ENCODE measurements around the gene KRT10.
"Not testable (repeated sequence)": the region's sequence is repeated elsewhere in the genome, so short reads cannot be mapped to it uniquely, and the experiment has no call there.

The KRT10 gene

DNA sequence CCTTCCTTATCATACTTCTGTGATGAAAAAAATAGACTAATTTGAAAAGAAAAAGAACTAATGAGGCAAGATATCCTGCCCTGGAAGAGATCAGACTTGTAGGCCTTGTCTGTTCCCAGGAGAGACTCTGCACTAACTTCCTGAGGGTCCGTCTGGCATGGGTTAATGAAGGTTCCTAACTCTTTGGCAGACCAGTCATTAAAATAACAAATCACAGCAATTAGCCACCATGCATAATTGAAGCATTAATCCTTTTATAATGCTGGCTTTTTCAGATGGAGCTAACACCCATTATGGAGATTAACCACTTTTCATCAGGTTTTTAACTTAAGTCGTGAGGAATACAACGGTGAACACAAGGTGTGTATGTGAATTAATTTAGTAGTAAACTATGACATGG, 10.4 kb upstream of the KRT10 start:
- DNase-seq: no peak

DNA sequence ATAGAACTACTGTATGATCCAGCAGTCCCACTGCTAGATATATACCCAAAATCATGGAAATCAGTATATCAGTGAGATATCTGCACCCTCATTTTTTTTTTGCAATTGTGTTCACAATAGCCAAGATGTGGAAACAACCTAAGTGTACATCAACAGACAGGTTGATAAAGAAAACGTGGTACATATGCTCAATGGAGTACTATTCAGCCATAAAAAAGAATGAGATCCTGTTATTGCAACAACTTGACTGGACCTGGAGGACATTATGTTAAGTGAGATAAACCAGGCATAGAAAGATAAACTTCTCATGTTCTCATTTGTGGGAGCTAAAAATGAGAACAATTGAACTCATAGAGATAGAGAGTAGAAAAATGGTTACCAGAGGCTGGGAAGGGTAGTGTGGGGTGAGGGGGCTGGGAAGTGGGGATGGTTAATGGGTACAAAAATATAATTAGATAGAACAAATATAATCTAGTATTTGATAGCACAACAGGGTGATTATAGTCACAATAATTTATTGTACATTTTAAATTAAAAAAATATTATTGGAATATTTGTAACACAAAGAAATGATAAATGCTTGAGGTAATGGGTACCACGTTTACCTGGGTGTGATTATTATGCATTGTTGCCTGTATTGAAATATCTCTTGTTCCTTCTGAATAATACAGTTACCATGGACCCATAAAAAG, 7.8 kb upstream of the KRT10 start:
- DNase-seq: no peak

DNA sequence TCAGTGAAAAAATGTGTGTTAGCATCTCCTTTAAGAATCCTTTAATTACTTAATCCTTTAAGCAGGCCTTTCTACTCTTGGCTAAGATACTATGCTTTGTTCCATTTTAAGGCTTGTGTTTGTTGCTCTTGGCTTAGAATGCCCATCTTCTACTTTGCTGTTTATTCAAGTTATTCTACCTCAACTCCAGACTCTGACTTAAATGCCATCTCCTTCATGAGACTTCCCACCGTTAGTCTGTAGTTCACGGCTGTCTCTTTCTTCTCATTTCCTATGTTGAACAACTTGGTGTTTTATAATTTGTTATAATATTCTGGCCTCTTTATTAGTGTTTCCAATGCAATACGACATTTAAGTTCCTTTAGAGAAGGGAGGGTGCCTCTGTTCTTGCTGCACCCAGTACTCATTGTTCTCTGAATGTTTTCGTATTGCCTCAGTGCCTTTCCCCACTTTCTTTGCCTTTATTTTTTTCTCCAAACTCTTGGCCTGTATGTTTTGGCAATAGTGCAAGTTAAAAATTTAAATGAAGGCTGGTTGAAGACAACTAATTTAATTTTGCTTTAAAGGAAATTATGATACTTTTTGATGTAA, 6.1 kb upstream of the KRT10 start:
- DNase-seq: no peak

DNA sequence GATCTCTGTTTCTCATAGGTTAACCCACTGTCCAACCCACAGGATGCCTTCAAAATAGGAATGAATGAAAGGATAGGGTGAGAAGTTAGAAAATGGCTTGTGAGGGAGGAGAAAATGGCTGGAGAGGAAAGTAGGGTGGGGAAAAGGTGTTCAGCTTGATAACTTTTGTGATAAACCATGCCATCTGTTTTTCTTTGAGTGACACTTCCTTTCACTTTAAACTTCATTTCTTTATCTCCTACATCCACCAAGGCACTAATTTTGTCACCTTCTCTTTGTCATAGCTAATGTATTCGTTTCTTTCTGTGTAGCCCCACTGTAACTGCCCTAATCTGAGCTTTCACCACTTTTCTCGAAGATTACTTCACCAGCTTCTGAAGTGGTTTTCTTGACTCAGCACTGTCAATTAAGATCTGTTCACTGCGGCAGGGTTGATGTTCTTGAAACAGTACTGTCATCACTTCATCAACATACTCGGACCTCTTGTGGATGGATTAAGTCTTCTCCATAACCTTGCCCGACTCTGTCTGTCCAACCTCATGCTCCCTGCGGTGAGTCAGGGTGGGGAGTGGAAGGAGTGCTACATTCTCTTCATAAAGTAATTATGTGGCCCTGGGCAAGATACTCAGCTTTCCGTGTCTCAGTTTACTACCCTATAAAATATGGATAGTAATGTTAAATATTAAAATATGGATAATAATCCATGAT, 5.5 kb upstream of the KRT10 start:
- no peak for DNase-seq

DNA sequence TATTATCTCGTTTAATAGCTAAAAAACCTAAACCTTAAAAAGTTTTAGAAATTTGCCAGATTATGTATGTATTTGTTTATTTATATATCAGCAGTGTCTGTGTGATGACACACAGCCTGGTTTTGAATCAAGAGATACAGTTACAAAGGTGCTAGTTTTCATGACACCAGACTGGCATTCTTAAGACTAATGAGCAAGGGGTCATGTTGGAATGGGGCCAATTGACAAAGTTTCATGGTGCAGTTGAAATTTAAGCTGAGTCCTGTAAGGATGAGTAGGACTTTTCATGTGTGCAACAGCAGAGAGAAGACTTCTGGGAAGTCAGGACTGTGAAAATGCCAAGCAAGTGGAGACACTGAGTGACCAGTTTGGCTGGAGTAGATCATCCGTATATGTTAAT, 3.2 kb upstream of the KRT10 start:
- DNase-seq: no peak

DNA sequence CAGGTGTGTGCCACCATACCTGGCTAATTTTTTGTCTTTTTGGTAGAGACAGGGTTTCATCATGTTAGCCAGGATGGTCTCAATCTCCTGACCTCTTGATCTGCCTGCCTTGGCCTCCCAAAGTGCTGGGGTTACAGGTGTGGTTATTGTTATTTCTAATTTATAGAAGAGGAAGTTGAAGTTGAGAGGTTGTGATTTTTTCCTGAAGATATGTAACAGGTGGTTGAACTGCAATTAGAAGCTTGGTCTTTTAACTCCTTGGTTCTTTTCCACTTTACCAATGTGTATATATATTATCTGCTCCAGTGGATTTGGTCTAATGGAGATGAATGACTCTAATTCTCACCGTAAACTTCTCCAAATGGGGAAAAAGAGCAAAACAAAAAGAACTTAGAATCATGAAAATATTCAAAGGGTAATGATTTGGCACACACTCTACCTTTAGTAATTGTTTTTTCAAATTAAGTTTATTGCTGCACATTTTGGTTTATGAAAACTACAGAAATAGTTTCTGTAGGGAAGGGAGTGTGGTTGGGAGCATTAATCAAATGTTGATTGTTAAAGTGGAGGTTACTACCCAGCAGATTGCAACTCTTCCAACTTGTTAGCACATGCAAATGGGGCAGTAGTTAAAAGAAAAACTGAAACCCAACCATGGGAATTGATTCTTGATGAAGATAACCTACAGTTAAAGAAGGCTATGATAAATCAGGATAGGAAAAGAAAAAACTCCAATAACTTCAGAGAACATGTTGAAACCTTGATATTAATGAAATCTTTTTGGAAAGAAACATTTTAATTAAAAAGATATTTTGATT, 1.8 kb upstream of the KRT10 start:
- DNase-seq: no peak

DNA sequence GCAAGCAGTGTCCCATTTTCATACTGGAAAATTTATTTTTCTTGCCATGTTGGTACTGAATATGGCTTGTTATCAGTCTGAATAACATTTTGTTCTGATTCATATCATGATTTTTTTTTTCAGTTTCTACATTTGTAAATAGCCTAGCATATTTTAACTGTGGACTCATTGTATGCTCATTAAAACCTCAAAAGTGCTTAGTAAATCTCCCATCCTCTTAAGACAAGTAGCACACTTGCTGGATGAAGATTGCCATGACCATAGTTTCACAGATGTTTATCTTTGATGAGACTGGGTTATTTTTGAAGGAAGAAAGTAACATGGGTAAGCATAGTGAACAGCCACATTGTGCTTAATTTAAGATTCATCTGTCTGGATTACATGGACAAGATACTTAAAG, 878 bp downstream of the KRT10 start:
- DNase-seq: no peak

DNA sequence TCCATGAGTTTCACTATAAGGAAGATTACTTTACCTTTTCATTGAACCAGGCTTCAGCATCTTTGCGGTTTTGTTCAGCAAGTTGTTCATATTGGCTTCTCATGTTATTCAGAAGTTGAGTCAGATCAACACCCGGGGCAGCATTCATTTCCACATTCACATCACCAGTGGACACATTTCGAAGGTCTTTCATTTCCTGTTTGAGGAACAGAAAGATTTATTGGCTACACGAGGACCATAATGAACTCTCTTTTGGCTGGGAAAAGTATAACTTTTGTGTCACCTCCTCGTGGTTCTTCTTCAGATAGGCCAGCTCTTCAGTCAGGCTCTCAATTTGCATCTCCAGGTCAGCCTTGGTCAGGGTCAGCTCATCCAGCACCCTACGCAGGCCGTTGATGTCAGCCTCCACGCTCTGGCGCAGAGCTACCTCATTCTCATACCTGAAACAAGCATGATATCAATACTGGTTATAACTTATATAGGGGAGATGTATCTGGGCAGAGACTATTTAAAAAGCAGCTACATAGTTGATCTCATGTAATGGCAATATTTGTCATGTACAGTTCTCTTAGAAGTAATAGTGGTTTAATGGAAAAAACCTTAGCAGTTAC, 2.1 kb downstream of the KRT10 start:
- no peak for DNase-seq

DNA sequence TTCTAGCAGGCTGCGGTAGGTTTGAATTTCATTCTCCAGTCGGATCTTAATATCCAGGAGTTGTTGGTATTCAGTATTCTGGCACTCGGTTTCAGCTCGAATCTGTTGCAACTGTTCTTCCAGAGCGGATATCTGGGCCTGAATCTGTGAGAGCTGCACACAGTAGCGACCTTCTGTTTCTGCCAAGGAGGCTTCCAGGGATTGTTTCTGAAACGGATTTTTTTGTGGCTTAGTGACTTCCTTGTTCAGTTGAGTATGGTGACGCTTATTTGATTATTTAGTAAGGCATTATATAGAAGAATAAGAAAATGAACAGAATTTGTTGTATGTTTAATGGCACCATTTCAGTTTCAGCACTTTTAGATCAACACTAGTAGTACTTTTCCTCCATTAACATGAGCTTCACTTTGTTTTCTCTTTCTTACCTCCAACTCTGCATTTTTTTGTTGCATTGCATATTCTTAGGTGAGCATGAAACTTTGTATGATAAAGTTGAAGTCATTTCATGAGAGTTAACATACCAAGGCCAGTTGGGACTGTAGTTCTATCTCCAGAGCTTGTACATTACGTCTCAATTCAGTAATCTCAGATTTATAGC, 2.8 kb downstream of the KRT10 start:
- DNase-seq: no peak

DNA sequence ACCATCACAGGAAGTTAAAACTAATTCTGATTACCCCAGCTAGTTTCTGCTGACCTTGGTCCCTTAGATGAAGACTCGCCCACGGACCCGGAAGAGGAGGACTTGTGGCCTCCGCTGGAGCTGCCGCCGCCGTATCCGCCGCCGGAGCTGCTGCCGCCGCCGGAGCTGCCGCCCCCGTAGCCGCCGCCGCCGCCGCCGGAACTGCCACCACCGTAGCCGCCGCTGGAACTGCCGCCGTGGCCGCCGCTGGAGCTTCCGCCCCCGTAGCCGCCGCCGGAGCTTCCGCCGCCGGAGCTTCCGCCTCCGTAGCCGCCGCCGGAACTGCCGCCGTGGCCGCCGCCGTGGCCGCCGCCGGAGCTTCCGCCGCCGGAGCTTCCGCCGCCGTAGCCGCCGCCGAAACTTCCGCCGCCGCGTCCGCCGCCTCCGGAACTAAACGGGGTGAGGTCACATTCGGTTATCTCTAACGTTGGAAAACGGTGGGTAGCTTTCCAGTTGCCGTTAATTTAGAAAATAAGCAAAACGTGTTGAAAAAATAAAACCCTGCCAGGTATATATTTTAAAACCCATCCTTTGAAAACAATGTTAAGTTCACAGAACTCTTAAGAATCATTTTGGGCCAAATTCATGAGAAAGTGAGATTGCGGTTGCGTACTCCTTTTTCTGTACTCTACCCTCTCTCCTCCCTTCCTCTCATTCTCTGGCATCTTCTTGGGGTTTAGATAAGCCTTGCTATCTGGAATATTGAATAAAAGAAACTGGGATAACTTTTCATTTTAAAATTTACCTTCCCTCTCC, 3.5 kb downstream of the KRT10 start:
- peak; percentile 87 for DNase-seq

DNA sequence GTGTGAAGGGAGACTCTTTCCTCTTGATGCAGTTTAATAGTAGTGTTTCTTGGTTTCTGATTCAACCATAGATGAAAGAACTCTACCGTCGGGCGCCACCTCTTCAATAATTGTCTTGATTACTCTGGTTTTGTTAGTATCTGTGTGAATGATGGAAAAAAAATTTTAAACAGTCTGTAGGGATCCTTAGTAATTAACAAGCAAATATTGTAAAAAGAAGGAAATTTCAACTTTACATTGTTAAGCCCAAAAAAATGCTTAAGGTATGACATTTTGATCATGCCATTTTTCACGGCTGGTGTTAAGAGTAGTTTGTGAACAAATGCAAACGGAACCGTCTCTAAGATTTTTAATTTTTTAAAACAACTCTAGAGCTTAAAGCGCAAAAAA, 4.1 kb downstream of the KRT10 start:
- DNase-seq: peak; percentile 11

DNA sequence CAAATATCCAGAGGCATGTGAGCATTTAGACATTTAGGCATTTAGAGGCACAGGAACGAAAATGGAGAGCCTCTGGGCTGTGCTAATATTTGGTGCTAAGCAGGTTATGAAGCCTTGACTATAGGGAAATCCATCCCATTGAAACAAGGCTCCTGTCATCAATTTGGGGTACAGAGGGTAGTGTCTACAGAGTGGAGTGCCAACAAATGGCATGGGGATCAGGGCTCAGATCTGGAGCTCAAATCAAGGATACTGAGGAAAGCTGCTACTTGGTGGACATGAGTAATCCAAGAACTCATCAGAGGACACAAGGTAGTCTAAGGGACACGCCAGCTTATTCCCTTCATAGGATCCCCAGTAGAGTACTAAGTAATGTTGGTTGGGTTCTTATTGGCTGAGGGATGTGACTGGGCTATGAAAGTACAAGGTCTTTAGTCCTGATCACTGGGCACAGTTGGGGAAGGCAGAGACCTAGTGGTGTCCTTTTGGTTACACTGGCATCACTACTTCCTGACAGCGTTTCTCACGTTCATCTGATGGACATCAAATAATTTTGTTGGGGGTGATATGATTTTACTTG, 5.2 kb downstream of the KRT10 start:
- no peak for DNase-seq

DNA sequence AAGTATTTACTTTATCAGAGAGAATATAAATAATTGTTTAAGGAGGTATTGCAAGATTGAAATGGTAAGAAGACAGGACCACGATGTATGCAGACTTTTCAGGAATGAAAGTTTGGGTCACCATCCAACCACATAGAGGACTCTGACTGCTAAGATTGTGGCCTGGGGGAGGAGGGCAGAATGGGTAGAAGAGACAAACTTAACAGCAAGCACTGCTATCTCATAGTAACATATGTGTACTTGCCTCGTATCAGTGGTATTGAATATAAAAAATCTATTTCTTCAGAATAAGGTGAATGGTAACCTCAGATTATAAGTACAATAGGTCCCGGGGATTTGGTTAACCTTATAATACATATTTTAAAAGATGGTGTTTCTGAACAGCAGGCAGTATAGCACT, 5.8 kb downstream of the KRT10 start:
- DNase-seq: no peak

DNA sequence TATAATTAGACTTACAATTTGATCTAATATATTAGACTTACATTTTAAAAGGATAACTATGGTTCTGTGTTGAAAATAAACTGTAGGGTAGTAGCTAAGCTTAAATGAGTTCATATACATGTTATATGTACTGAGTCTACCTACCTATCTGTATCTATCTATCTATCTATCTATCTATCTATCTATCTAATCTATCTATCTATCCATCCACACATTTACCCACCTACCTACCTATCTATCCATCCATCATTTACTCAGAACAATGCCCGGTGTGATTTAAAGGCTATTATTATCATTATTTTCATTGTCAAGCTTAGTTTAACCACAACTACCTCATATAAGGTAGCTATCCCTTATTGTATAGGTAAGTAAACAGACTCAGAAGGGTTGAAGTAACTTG, 7.0 kb downstream of the KRT10 start:
- no peak for DNase-seq

DNA sequence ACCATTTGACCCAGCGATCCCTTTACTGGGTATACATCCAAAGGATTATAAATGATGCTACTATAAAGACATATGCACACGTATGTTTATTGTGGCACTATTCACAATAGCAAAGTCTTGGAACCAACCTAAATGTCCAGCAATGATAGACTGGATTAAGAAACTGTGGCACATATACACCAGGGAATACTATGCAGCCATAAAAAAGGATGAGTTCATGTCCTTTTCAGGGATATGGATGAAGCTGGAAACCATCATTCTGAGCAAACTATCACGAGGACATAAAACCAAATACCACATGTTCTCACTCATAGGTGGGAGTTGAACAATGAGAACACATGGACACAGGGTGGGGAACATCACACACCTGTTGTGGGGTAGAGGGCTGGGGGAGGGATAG, 7.8 kb downstream of the KRT10 start:
- not testable (repeated sequence) for DNase-seq

DNA sequence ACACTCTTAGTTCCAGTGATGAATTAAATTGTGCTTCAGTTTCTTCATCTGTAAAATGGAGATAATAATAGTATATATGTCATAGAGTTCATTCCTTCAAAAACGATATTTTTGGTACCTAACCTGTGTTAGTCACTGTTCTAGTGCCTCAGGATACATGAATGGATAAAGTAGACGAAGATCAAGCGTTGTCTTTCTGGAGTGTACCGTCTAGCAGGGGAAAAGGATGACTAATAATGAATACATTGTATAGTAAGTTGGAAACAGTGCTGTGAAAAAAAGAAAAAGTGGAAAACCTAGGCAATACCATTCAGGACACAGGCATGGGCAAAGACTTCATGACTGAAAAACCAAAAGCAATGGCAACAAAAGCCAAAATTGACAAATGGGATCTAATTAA, 8.6 kb downstream of the KRT10 start:
- DNase-seq: no peak

DNA sequence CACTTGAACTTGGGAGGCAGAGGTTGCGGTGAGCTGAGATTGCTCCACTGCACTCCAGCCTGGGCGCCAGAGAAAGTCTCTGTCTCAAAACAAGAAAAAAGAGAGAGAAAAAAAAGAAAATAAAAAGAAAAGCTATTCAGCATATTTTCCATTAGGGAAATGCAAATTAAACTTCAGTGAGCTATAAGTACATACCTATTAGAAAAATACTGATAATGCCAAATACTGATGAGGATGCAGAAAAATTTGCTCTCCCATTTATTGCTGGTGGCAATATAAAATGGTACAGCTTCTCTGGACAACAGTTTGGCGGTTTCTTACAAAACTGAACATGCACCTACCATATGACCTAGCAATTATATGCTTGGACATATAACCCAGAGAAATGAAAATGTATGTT, 9.8 kb downstream of the KRT10 start:
- DNase-seq: no peak

DNA sequence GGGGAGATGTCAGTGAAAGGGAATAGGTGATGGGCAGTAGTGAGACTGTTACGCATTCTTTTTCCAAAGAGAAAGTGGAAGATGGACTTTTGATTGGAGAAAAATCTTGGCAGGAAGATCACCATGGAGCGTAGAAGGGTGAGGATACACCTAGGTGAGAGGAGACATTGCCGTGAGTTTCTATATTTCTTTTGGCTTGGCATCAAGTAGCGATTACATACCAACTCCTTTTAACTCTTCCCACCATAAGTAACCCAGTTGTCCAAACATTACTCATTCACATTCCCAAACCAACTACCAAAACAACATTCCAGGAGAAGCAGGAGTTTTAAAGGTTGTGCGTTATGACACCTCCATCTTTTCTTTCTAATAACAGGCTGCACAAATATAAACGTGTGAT, 11.9 kb downstream of the KRT10 start:
- no peak for DNase-seq

DNA sequence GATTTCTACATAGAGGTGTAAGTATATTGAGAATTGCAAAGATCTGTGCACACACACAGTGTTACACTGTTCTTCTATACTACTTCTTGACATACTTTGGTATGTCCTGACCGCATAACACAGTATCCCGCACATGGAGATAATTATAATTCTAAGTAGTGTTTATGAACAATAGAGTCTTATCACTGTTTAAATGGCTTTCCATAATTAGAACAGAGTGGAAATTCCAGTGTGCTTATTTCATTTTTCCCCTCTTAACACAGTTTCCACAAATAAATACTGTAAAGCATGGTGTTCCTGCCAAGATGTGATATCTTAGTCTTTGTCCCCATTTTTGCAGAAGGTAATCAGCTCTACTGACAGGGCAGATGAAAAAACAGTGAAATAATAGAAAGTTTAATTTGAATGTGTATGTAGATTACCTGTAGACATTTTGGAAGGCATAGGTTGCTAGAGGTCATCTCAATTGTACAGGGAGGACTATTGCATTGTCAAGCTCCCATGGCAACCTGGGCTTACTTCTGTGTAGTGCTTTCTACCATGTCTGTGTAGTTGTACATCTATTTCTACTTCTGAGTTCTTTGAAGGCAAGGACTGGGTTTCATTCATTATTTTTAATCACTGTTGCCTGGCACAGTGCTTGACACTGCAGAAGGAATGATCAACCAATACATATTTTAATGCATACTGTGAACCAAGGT, 12.5 kb downstream of the KRT10 start:
- DNase-seq: no peak

DNA sequence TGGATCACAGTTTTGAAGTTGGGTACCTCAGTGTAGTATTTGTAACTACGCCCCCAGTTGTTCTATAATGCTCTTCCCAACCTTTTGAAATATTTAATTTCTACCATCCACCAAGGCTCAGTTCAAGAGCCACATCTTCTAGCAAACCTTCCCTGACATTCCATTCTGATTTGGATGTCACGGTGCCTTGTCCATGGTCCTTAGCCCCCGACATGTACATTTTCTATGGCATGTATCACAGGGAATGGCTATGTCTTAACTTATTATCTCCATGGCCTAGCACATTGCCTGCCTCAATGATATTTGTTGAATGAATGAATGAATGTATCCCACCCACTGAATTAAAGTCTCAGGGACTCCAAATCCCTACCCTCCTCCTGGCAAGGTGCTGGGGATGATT, 16.3 kb downstream of the KRT10 start:
- no peak for DNase-seq

DNA sequence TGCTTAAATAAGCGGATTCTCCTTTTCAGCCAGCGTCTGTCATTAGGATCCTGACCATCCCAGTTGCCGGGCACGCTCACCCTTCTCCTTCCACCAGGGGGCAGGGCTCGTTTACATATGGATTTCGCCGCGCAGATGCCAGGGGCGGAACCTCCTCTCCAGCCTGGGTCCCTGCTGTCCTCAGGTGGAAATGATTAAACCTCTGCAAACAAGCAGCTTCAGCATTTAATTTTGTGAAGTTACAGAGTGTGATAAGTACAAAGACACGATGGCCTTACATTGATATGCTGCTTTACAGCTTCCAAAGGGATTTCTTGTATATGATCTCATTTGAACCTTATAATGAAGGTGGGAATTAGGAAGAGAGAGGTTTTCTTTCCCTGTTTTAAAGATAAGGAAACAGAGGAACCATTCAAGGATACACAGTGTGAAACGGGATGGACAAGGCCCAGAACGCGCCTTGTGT, 18.8 kb downstream of the KRT10 start:
- peak; percentile 81 for DNase-seq

Data from CD4-positive, alpha-beta T cell treated with Interleukin-17A for 4 hours (primary cell).